Measurements from ENCODE around the gene CRX.

GRCh38 chr19:47842941-47843340 is 21.2 kb downstream of the CRX start:
- TF ChIP-seq CBX5 (CRISPR knock-in tag; IDR thresholded peaks at IDR 0.05; ENCODE audit: borderline replicate concordance) (no peak), USF2 (IDR thresholded peaks at IDR 0.05; ENCODE audit: low read depth, low read length) (no peak), USF2 (CRISPR knock-in tag; IDR thresholded peaks at IDR 0.05; ENCODE audit: borderline replicate concordance) (no peak), ATF6 (CRISPR knock-in tag; conservative IDR thresholded peaks at IDR 0.05) (no peak), JUND (CRISPR knock-in tag; IDR thresholded peaks at IDR 0.05) (no peak), SCMH1 (CRISPR knock-in tag; IDR thresholded peaks at IDR 0.05; ENCODE audit: borderline replicate concordance) (no peak), ZNF318 (CRISPR knock-in tag; IDR thresholded peaks at IDR 0.05) (no peak), POLR2A (IDR thresholded peaks at IDR 0.05; ENCODE audit: insufficient read depth in 1 of 2, low read depth in 2 of 2, low read length in 2 of 2) (no peak), ZNF766 (CRISPR knock-in tag; IDR thresholded peaks at IDR 0.05; ENCODE audit: borderline replicate concordance) (no peak), CC2D1A (CRISPR knock-in tag; IDR thresholded peaks at IDR 0.05) (no peak), SMC3 (IDR thresholded peaks at IDR 0.05; ENCODE audit: low read length) (no peak), TFAP4 (IDR thresholded peaks at IDR 0.05; ENCODE audit: borderline replicate concordance, low read depth) (no peak), NR2C2 (CRISPR knock-in tag; IDR thresholded peaks at IDR 0.05; ENCODE audit: borderline replicate concordance) (no peak)

Data from HepG2 (cell line).